Neutrophil (primary cell): ENCODE data around the gene PRDM10.

Experiments used
- H3K27ac ChIP-seq: fragments of 200-600 bp; sonication (generic); 2 replicates; pipeline ENCODE4 v1.5.1; 2016; ENCODE audit warnings: mild to moderate bottlenecking, moderate library complexity
- H3K27me3 ChIP-seq: fragments of 200-600 bp; sonication (generic); 2 replicates; pipeline ENCODE4 v1.6.0; 2016; ENCODE audit warnings: mild to moderate bottlenecking
- H3K36me3 ChIP-seq: fragments of 200-600 bp; sonication (generic); 2 replicates; pipeline ENCODE4 v1.5.1; 2017
- H3K4me1 ChIP-seq, 2 experiments: fragments of 200-600 bp in 1 of 2; sonication (generic) in 1 of 2; 1 replicate in 1 of 2; 2 replicates in 1 of 2; pipeline versions ENCODE4 v1.5.1 to v1.6.1; 2013 to 2016; ENCODE audit warnings: low read depth in 1 of 2, low read length in 1 of 2, mild to moderate bottlenecking in 1 of 2, moderate library complexity in 1 of 2; ENCODE audit not compliant: control insufficient read depth in 1 of 2, insufficient read depth in 1 of 2
- H3K4me3 ChIP-seq, 2 experiments: fragments of 200-600 bp in 1 of 2; sonication (generic) in 1 of 2; 1 replicate in 1 of 2; 2 replicates in 1 of 2; pipeline ENCODE4 v1.5.1; 2013 to 2016; ENCODE audit warnings: low read depth in 1 of 2, low read length in 1 of 2, mild to moderate bottlenecking in 1 of 2, moderate library complexity in 1 of 2
- H3K9me3 ChIP-seq: fragments of 200-600 bp; sonication (generic); 2 replicates; pipeline ENCODE4 v1.5.1; 2016
- CTCF ChIP-seq: fragments of 200-600 bp; sonication (generic); IDR thresholded peaks from 2 replicates; pipeline ENCODE4 v1.5.1; 2016; ENCODE audit warnings: antibody characterized with exemption

PRDM10 gene

GRCh38 chr11:129999407-129999806 is 3.2 kb downstream of the PRDM10 start:
- H3K36me3 ChIP-seq = no peaks in the 10 kb centered on the region
- no peak overlapping the region for H3K27ac ChIP-seq
- H3K9me3 ChIP-seq = no peaks in the 10 kb centered on the region
- peaks cover 29 to 34% of the 10 kb centered on the region in 2 experiments for H3K4me1 ChIP-seq
- TF ChIP-seq CTCF = no peak
- H3K4me3 ChIP-seq = no peak overlapping the region
- H3K27me3 ChIP-seq = no peaks in the 10 kb centered on the region

- no peak for TF ChIP-seq CTCF
- Histone ChIP-seq H3K9me3 (no peaks in the 10 kb centered on the region), H3K4me3 (no peak overlapping the region), H3K27ac (no peak overlapping the region), H3K27me3 (no peaks in the 10 kb centered on the region), H3K4me1 (peaks cover 24 to 29% of the 10 kb centered on the region in 2 experiments), H3K36me3 (no peaks in the 10 kb centered on the region)
Measured at GRCh38 chr11:129998905-129999304, 3.7 kb downstream of the PRDM10 start.

- H3K27ac ChIP-seq = no peak overlapping the region
- H3K9me3 ChIP-seq = no peaks in the 10 kb centered on the region
- no peak for TF ChIP-seq CTCF
- no peaks in the 10 kb centered on the region for H3K36me3 ChIP-seq
- peaks cover 19 to 24% of the 10 kb centered on the region in 2 experiments for H3K4me1 ChIP-seq
- H3K27me3 ChIP-seq = no peaks in the 10 kb centered on the region
- no peak overlapping the region for H3K4me3 ChIP-seq
Measured at GRCh38 chr11:129998107-129998506, 4.5 kb downstream of the PRDM10 start.

GRCh38 chr11:129997513-129997912 is 5.1 kb downstream of the PRDM10 start:
- H3K4me3 ChIP-seq = no peak overlapping the region
- no peak overlapping the region for H3K27ac ChIP-seq
- H3K4me1 ChIP-seq = peaks cover 23 to 29% of the 10 kb centered on the region in 2 experiments
- H3K27me3 ChIP-seq = no peaks in the 10 kb centered on the region
- no peaks in the 10 kb centered on the region for H3K36me3 ChIP-seq
- no peaks in the 10 kb centered on the region for H3K9me3 ChIP-seq
- no peak for TF ChIP-seq CTCF

GRCh38 chr11:129996113-129996870 is 6.3 kb downstream of the PRDM10 start:
- H3K27ac ChIP-seq = no peak overlapping the region
- no peaks in the 10 kb centered on the region for H3K36me3 ChIP-seq
- H3K9me3 ChIP-seq = no peaks in the 10 kb centered on the region
- peaks cover 25 to 29% of the 10 kb centered on the region in 2 experiments for H3K4me1 ChIP-seq
- no peak for TF ChIP-seq CTCF
- H3K27me3 ChIP-seq = no peaks in the 10 kb centered on the region
- H3K4me3 ChIP-seq = no peak overlapping the region
